Lower leg skin (tissue), 4 donors: ENCODE data around the gene EML6. TPM values are rescaled to one million over a fixed set of nuclear protein-coding genes. Genes with fewer than 3 reads are reported as not detected.

Experiments
- DNase-seq, 2 donors: peaks; one replicate each; pipeline ENCODE4 v3.0.0-alpha.2; 2019; ENCODE audit warnings: low spot score in 2 of 2
- H3K4me3 ChIP-seq: fragments of 200-600 bp; sonication (generic); 2 replicates; pipeline ENCODE4 v1.5.1; 2017; ENCODE audit warnings: mild to moderate bottlenecking, low read depth; ENCODE audit not compliant: poor library complexity, severe bottlenecking
- POLR2A ChIP-seq, 2 donors: fragments of 450-650 bp; IDR thresholded peaks; one replicate each; pipeline ENCODE4 v1.6.1; 2016 to 2017; ENCODE audit warnings: antibody characterized with exemption in 2 of 2, mild to moderate bottlenecking in 1 of 2, moderate library complexity in 1 of 2
- WGBS, 2 donors: methylation state at CpG; one replicate each; pipeline ENCODE4 v1.1.5; 2018; 5-methylcytosine and 5-hydroxymethylcytosine counted together
- intact Hi-C: fragments of 100-400 bp; cut with DNase I; formaldehyde crosslinking; loops from one replicate; pipeline ENCODE4 v1.15.0; 2023; ENCODE audit warnings: low total_unique reads
- total RNA-seq, 4 donors: library from RNA; depleted of rRNA; stranded (reverse); fragments of >200 nt; gene quantifications; one replicate each; pipeline ENCODE4 v1.1.0, GENCODE V29; 2016
- TF ChIP-seq, protein P1 (sequence below), 3 donors: fragments of 450-650 bp; IDR thresholded peaks; one replicate each; pipeline ENCODE4 v1.5.1; 2016; ENCODE audit warnings: antibody characterized with exemption in 3 of 3, mild to moderate bottlenecking in 3 of 3, moderate library complexity in 2 of 3

The EML6 gene
- total RNA-seq, 4 donors from 2014 or later: 1.8 to 4.4 (median 3.3) TPM

DNA sequence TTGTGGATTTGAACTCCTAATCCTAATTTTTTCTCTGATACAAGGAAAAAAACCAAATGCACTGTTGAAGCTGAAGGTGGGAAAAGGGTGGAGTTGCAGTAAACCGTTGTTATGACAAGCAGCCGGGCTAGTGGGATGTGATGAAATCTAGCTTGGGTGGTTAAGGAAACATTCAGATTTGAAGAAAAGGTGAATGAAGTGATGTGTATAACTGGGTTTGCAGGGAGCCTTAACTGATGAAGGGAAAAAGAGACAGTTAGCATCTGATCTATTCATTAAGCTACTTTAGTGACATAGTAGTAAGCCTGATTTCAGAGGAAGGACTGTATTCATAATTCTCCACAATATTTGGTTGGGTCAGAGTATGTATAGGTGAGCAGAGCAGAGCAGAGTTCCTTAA lies 3.5 kb downstream of the EML6 start:
- TF ChIP-seq POLR2A (IDR thresholded peaks at IDR 0.05): no peak
- TF ChIP-seq, protein P1, sequence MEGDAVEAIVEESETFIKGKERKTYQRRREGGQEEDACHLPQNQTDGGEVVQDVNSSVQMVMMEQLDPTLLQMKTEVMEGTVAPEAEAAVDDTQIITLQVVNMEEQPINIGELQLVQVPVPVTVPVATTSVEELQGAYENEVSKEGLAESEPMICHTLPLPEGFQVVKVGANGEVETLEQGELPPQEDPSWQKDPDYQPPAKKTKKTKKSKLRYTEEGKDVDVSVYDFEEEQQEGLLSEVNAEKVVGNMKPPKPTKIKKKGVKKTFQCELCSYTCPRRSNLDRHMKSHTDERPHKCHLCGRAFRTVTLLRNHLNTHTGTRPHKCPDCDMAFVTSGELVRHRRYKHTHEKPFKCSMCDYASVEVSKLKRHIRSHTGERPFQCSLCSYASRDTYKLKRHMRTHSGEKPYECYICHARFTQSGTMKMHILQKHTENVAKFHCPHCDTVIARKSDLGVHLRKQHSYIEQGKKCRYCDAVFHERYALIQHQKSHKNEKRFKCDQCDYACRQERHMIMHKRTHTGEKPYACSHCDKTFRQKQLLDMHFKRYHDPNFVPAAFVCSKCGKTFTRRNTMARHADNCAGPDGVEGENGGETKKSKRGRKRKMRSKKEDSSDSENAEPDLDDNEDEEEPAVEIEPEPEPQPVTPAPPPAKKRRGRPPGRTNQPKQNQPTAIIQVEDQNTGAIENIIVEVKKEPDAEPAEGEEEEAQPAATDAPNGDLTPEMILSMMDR (IDR thresholded peaks at IDR 0.05): no peak
- no peak overlapping the region for H3K4me3 ChIP-seq
- 52 to 60% methylated on average over 2 of the region's 2 CpGs for WGBS, 2 donors
- no peak for DNase-seq
- intact Hi-C loops: loop anchor here (10.0 kb wide), 1 partner anchor 108 kb away; no protein-coding TSS in a partner anchor

DNA sequence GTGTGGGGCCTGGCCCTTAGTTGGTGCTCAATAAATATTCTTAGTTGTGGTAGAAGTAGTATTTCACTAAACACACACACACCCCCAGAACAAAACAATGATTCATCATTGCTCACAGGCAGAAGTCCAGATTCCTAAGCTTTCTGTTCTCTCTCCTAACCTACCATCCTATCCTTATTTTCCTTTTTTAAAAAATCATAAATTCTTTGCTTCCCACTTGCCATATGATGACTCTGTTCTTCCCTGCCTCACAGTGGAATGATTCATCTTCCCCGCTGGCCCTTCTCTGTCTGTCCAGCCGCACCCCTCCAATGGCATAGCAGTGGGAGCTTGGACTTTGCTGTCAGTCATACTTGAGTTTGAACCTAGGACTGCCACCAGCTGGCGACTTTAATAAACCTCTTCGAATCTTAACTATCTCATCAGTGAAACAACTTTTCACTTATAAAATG lies 5.2 kb downstream of the EML6 start:
- no peak overlapping the region for H3K4me3 ChIP-seq
- intact Hi-C loops: loop anchor here (10.0 kb wide), 1 partner anchor 106 kb away; no protein-coding TSS in a partner anchor
- TF ChIP-seq, protein P1 (IDR thresholded peaks at IDR 0.05): no peak
- DNase-seq: no peak
- 66 to 73% methylated on average over 4 of the region's 4 CpGs for WGBS, 2 donors

DNA sequence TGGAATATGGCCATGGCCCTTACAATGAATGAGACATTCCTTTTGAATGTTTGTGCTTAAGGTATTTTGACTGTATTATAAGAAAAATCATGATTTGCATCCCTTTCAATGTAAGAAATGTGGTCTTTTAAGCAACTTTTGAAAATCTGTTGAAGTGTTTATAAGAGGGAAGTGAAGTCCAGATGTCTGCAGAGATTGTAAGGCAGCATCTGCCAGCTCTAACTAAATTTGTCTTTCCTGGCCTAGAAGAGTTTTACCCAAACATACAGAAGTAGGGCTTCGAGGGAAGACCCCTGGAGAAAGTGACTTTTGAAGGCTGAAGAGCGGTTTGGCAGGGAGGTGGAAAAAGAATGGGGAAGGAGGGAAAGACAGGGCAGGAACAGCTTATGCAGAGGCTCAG lies 12.2 kb downstream of the EML6 start:
- no peak for DNase-seq
- H3K4me3 ChIP-seq: no peak overlapping the region
- intact Hi-C loops: no loop called here
- TF ChIP-seq, protein P1 (IDR thresholded peaks at IDR 0.05): no peak
- TF ChIP-seq POLR2A (IDR thresholded peaks at IDR 0.05): no peak
- WGBS, 2 donors: 59 to 64% methylated on average over 2 of the region's 2 CpGs

GRCh38 chr2:54738281-54738680 lies 14.8 kb downstream of the EML6 start:
- intact Hi-C loops: no loop called here
- H3K4me3 ChIP-seq: no peak overlapping the region
- no peak for DNase-seq
- TF ChIP-seq, protein P1 (IDR thresholded peaks at IDR 0.05): no peak
- TF ChIP-seq POLR2A (IDR thresholded peaks at IDR 0.05): no peak

- no peak overlapping the region for H3K4me3 ChIP-seq
- WGBS, 2 donors: 81 to 91% methylated on average over 2 of the region's 2 CpGs
- TF ChIP-seq, protein P1 (IDR thresholded peaks at IDR 0.05): no peak
- TF ChIP-seq POLR2A (IDR thresholded peaks at IDR 0.05): no peak
- intact Hi-C loops: no loop called here
- DNase-seq: no peak
Measured at GRCh38 chr2:54740333-54740732, 16.9 kb downstream of the EML6 start.

GRCh38 chr2:54741250-54741649 lies 17.8 kb downstream of the EML6 start:
- H3K4me3 ChIP-seq: no peak overlapping the region
- intact Hi-C loops: no loop called here
- WGBS, 2 donors: 38 to 79% methylated on average over 1 of the region's 1 CpG
- DNase-seq: no peak
- no peak for TF ChIP-seq POLR2A (IDR thresholded peaks at IDR 0.05)
